Fibroblast of skin of back (primary cell): Measurements from ENCODE around the gene ST3GAL6.
A peak's percentile ranks its signal among the peaks of the same experiment; 100 is the strongest.
"Not testable (repeated sequence)": the region's sequence is repeated elsewhere in the genome, so short reads cannot be mapped to it uniquely, and the experiment has no call there.

Source experiments
- DNase-seq: peaks from one replicate; pipeline ENCODE4 v3.0.0-alpha.2; 2013

The ST3GAL6 gene

DNA sequence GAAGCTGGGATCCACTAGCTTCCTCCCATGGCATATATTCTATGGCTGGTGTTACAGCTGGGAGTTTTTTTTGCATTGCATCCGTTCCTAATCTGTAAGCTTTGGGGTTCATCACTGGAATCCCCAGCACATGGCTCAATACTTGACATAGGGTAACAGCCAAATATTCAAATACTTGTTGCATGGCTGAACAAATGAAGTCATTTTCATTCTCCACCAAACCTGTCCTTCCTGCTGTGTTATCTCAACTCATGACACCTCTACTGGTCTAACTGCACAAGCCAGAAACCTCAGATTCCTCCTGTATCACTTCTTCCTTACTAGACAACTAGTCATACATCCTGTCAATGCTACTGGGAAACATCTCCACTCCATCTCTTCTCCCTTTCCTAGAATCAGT, 43.4 kb downstream of the ST3GAL6 start:
- no peak for DNase-seq

DNA sequence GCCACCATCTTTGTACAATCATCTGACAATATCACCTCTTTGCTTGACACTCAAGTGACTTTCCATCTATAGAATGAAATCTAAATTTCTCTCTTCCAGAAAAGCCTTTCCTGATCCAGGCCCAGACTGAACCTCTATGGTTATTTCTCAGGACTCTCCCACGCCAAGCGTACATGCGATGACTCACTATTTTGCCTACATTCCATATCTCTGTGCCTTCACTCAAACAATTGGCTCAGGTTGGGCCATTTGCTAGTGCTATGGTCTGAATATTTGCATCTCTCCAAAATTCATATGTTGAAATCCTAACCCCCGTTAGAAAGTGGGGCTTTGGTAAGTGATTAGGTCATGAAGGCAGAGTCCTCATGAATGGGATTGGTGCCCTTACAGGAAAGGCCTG, 43.9 kb downstream of the ST3GAL6 start:
- peak; percentile 38 for DNase-seq

GRCh38 chr3:98807561-98807960, 44.4 kb downstream of the ST3GAL6 start:
- no peak for DNase-seq

GRCh38 chr3:98808071-98808470, 44.9 kb downstream of the ST3GAL6 start:
- DNase-seq: no peak

GRCh38 chr3:98809557-98809956, 46.4 kb downstream of the ST3GAL6 start:
- no peak for DNase-seq

GRCh38 chr3:98811048-98811447, 47.9 kb downstream of the ST3GAL6 start:
- no peak for DNase-seq

- peak; percentile 37 for DNase-seq
Measured at GRCh38 chr3:98812851-98813374, 49.8 kb downstream of the ST3GAL6 start.

- peak; percentile 77 for DNase-seq
Measured at GRCh38 chr3:98814817-98815420, 51.8 kb downstream of the ST3GAL6 start.

DNA sequence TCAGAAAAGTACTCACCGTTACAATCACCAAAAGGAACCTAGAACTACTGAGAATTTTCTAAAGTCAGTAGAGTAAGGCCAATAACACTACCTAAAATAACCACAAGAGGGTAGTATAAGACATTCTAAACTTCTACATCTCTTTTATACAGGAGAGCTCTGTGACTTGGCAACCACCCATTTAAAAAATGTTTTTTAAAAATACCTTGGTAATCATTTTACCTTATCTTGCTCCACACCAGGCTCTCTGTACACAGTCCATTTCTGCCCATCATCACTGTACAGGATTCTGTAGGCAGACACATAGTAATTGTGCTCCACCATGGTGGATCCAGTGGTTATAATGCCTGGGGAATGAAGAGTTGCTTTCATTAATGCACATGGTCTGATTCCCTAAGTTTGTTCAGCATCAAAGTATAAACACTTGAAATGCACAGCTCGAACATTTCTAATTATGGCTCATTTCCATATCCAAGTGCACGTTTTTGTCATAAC, 54.5 kb downstream of the ST3GAL6 start:
- peak; percentile 65 for DNase-seq

- no peak for DNase-seq
Measured at GRCh38 chr3:98821063-98821462, 57.9 kb downstream of the ST3GAL6 start.

DNA sequence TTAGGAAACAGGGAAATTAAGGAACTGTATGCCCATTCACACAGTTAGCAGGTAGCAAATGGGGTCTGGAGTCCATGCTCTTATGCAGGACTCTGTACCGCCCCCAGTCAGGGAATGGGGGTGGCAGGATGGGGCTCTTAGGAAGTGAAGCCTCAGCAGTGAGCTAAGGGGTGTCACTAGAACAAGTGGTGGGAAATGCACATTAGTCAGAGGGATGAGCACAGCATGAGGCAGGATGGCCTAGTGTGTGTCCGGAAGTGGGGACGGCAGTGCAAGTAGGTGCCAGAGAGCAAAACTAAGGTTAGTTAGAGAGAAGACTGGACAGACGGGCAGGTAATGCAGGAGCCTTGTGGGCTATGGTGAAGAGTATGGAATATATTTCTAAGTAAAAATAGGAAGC, 60.7 kb downstream of the ST3GAL6 start:
- no peak for DNase-seq

GRCh38 chr3:98824256-98824655, 61.1 kb downstream of the ST3GAL6 start:
- no peak for DNase-seq

GRCh38 chr3:98826126-98826525, 63.0 kb downstream of the ST3GAL6 start:
- DNase-seq: no peak

DNA sequence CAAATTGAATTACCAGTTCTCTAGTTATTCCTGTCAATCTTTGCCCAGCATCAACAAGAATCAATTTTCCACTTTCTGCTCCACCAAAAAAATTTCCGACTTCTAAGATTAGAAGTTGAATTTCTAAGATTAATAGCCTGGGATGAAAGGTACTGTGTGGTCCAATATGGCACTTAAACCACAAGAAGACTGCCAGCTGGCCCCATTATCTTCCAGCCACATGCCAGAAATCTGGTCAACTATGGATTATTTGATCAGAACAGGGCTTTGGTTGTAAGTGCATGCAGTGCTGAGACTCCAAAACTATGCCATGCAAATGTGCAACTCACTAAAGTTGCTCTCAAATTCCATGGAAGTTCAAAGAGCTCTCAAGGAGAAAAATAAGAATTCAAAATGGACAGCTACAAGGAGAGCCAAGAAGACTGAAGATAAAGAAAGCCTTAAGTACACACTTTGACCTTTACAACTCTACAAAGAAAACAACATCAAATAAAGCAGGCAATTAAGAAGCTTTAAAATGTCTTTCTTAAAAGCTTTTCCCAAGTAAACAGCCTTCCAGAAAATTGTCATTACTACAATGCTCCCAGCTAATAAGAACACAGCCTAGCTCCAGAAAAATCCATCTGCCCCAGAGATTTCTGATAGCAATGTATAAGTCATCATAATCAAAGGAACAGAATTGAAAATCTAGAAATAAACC, 64.2 kb downstream of the ST3GAL6 start:
- DNase-seq: no peak

GRCh38 chr3:98829246-98829832, 66.2 kb downstream of the ST3GAL6 start:
- no peak for DNase-seq

- DNase-seq: not testable (repeated sequence)
Measured at GRCh38 chr3:98831060-98831459, 67.9 kb downstream of the ST3GAL6 start.

- DNase-seq: peak; percentile 41
Measured at GRCh38 chr3:98839846-98840245, 76.7 kb downstream of the ST3GAL6 start.

DNA sequence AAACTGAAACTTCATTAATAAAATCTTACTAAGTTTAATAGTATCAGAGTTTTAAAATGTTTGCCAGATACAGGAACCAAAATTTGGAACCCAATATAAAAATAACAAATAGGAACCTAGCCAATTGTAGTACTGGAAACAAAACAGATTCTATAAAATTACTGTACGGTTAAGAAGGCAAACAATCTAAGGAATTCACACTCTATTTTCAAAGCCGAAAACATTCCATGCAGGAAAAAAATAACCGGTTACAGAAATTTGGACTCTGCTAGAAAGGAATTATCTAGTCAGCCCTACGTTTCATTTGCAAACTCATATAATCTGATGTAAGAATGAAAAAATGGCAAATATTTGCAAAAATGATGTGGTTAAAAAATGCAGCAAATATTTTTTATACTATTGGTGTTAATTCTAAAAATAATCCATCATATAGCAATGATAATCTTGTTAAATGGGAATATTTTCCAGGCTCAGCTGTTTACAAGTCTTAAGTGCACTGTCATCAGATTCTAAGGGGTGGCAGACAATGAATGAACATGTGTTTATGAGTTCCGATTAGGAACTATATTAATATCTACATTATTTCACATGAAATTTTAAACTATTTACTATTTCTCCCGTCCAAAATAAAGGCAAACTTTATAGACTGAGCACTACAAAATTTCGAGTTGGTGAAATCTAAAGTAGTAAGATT, 80.3 kb downstream of the ST3GAL6 start:
- DNase-seq: peak; percentile 82
